Measurements from ENCODE around the gene MAP2K4.
"Not testable (repeated sequence)": the region's sequence is repeated elsewhere in the genome, so short reads cannot be mapped to it uniquely, and the experiment has no call there.

MAP2K4 gene

GRCh38 chr17:12134587-12134986 is 113.9 kb downstream of the MAP2K4 start:
- Histone ChIP-seq H3K27me3 (ENCODE audit: insufficient read depth, poor library complexity, severe bottlenecking) (no peaks in the 10 kb centered on the region), H3K36me3 (ENCODE audit: low read depth) (peaks cover 36% of the 10 kb centered on the region), H3K4me1 (ENCODE audit: insufficient read depth, poor library complexity, severe bottlenecking) (no peaks in the 10 kb centered on the region), H3K4me3 (ENCODE audit: severe bottlenecking) (no peak overlapping the region), H3K9me3 (ENCODE audit: severe bottlenecking) (no peaks in the 10 kb centered on the region), H3K27ac (ENCODE audit: poor library complexity, severe bottlenecking) (no peak overlapping the region)
- DNase-seq (ENCODE audit: low spot score), result no peak
- ATAC-seq (ENCODE audit: low read depth), result no peak
- no peak for TF ChIP-seq CTCF (IDR thresholded peaks at IDR 0.05; ENCODE audit: poor library complexity, severe bottlenecking)

GRCh38 chr17:12136243-12136642 is 115.6 kb downstream of the MAP2K4 start:
- ATAC-seq (ENCODE audit: low read depth) (no peak), DNase-seq (ENCODE audit: low spot score) (no peak)
- H3K4me1 ChIP-seq (ENCODE audit: insufficient read depth, poor library complexity, severe bottlenecking), result no peaks in the 10 kb centered on the region
- H3K27me3 ChIP-seq (ENCODE audit: insufficient read depth, poor library complexity, severe bottlenecking), result no peaks in the 10 kb centered on the region
- H3K36me3 ChIP-seq (ENCODE audit: low read depth), result peaks cover 40% of the 10 kb centered on the region
- TF ChIP-seq CTCF (IDR thresholded peaks at IDR 0.05; ENCODE audit: poor library complexity, severe bottlenecking), result no peak
- H3K27ac ChIP-seq (ENCODE audit: poor library complexity, severe bottlenecking), result no peak overlapping the region
- no peak overlapping the region for H3K4me3 ChIP-seq (ENCODE audit: severe bottlenecking)
- H3K9me3 ChIP-seq (ENCODE audit: severe bottlenecking), result no peaks in the 10 kb centered on the region

GRCh38 chr17:12136646-12137045 is 116.0 kb downstream of the MAP2K4 start:
- no peak overlapping the region for H3K4me3 ChIP-seq (ENCODE audit: severe bottlenecking)
- TF ChIP-seq CTCF (IDR thresholded peaks at IDR 0.05; ENCODE audit: poor library complexity, severe bottlenecking), result no peak
- peaks cover 44% of the 10 kb centered on the region for H3K36me3 ChIP-seq (ENCODE audit: low read depth)
- H3K4me1 ChIP-seq (ENCODE audit: insufficient read depth, poor library complexity, severe bottlenecking), result no peaks in the 10 kb centered on the region
- no peak for ATAC-seq (ENCODE audit: low read depth)
- no peaks in the 10 kb centered on the region for H3K27me3 ChIP-seq (ENCODE audit: insufficient read depth, poor library complexity, severe bottlenecking)
- H3K27ac ChIP-seq (ENCODE audit: poor library complexity, severe bottlenecking), result no peak overlapping the region
- no peaks in the 10 kb centered on the region for H3K9me3 ChIP-seq (ENCODE audit: severe bottlenecking)
- no peak for DNase-seq (ENCODE audit: low spot score)

GRCh38 chr17:12137859-12138258 is 117.2 kb downstream of the MAP2K4 start:
- Histone ChIP-seq H3K4me1 (ENCODE audit: insufficient read depth, poor library complexity, severe bottlenecking) (no peaks in the 10 kb centered on the region), H3K4me3 (ENCODE audit: severe bottlenecking) (no peak overlapping the region), H3K27ac (ENCODE audit: poor library complexity, severe bottlenecking) (no peak overlapping the region), H3K27me3 (ENCODE audit: insufficient read depth, poor library complexity, severe bottlenecking) (no peaks in the 10 kb centered on the region), H3K36me3 (ENCODE audit: low read depth) (peaks cover 52% of the 10 kb centered on the region), H3K9me3 (ENCODE audit: severe bottlenecking) (no peaks in the 10 kb centered on the region)
- no peak for TF ChIP-seq CTCF (IDR thresholded peaks at IDR 0.05; ENCODE audit: poor library complexity, severe bottlenecking)
- ATAC-seq (ENCODE audit: low read depth) (no peak), DNase-seq (ENCODE audit: low spot score) (no peak)

GRCh38 chr17:12140685-12141084 is 120.0 kb downstream of the MAP2K4 start:
- Histone ChIP-seq H3K4me1 (ENCODE audit: insufficient read depth, poor library complexity, severe bottlenecking) (no peaks in the 10 kb centered on the region), H3K36me3 (ENCODE audit: low read depth) (peaks cover 59% of the 10 kb centered on the region), H3K27ac (ENCODE audit: poor library complexity, severe bottlenecking) (no peak overlapping the region), H3K27me3 (ENCODE audit: insufficient read depth, poor library complexity, severe bottlenecking) (no peaks in the 10 kb centered on the region), H3K9me3 (ENCODE audit: severe bottlenecking) (no peaks in the 10 kb centered on the region), H3K4me3 (ENCODE audit: severe bottlenecking) (no peak overlapping the region)
- DNase-seq (ENCODE audit: low spot score), result no peak
- no peak for TF ChIP-seq CTCF (IDR thresholded peaks at IDR 0.05; ENCODE audit: poor library complexity, severe bottlenecking)
- ATAC-seq (ENCODE audit: low read depth), result no peak

- not testable (repeated sequence) for H3K9me3 ChIP-seq (ENCODE audit: severe bottlenecking); ATAC-seq (ENCODE audit: low read depth); DNase-seq (ENCODE audit: low spot score); H3K4me1 ChIP-seq (ENCODE audit: insufficient read depth, poor library complexity, severe bottlenecking); H3K27me3 ChIP-seq (ENCODE audit: insufficient read depth, poor library complexity, severe bottlenecking); H3K4me3 ChIP-seq (ENCODE audit: severe bottlenecking); H3K36me3 ChIP-seq (ENCODE audit: low read depth); H3K27ac ChIP-seq (ENCODE audit: poor library complexity, severe bottlenecking)
Observed at GRCh38 chr17:12162187-12162586, 141.5 kb downstream of the MAP2K4 start.

Data from RWPE2 (cell line).